ENCODE measurements around the gene TRAF4. TPM values are rescaled to one million over a fixed set of nuclear protein-coding genes. Genes with fewer than 3 reads are reported as not detected.

Gene TRAF4
- total and polyA plus RNA-seq, 7 donors, result 1.4 to 6.7 (median 2.2) TPM

GRCh38 chr17:28738680-28739384, 5.0 kb upstream of the TRAF4 start:
- DNase-seq, result peak in 1 of 2 donors; percentile 46
- intact Hi-C loops (cut with DNase I), result no loop called here

GRCh38 chr17:28740406-28741357, 3.1 kb upstream of the TRAF4 start:
- 74 to 89% (median 87%) methylated on average over 10 of the region's 10 CpGs for WGBS, 3 donors
- H3K27me3 ChIP-seq (ENCODE audit: insufficient read depth in 3 of 3, low read length in 2 of 3), result no peaks in the 10 kb centered on the region
- peaks cover 16% of the 10 kb centered on the region for H3K4me1 ChIP-seq
- no peak overlapping the region for H3K27ac ChIP-seq
- intact Hi-C loops (cut with DNase I), result no loop called here
- H3K9me3 ChIP-seq, result no peaks in the 10 kb centered on the region
- DNase-seq (peak in 1 of 2 donors; percentile 12), ATAC-seq (no peak)
- no peak for TF ChIP-seq CTCF (IDR thresholded peaks at IDR 0.05)
- H3K4me3 ChIP-seq, result no peak overlapping the region
- no peaks in the 10 kb centered on the region for H3K36me3 ChIP-seq (ENCODE audit: insufficient read depth in 1 of 2, low read depth in 1 of 2)

More at GRCh38 chr17:28738680-28739384, 5.0 kb upstream of the TRAF4 start:
- H3K27ac ChIP-seq, result no peak overlapping the region
- TF ChIP-seq CTCF (IDR thresholded peaks at IDR 0.05), result no peak
- ATAC-seq, result no peak
- H3K9me3 ChIP-seq, result no peaks in the 10 kb centered on the region
- H3K27me3 ChIP-seq (ENCODE audit: insufficient read depth in 3 of 3, low read length in 2 of 3), result no peaks in the 10 kb centered on the region
- no peaks in the 10 kb centered on the region for H3K36me3 ChIP-seq (ENCODE audit: insufficient read depth in 1 of 2, low read depth in 1 of 2)
- WGBS, 3 donors, result 88 to 91% (median 89%) methylated on average over 10 of the region's 10 CpGs
- no peak overlapping the region for H3K4me3 ChIP-seq
- H3K4me1 ChIP-seq, result peaks cover 11% of the 10 kb centered on the region

GRCh38 chr17:28741358-28742349, 2.2 kb upstream of the TRAF4 start:
- ATAC-seq, result no peak
- H3K4me3 ChIP-seq, result no peak overlapping the region
- H3K27me3 ChIP-seq (ENCODE audit: insufficient read depth in 3 of 3, low read length in 2 of 3), result no peaks in the 10 kb centered on the region
- DNase-seq, result peak in 1 of 2 donors; percentile 52
- peaks cover 23% of the 10 kb centered on the region for H3K4me1 ChIP-seq
- H3K9me3 ChIP-seq, result no peaks in the 10 kb centered on the region
- H3K36me3 ChIP-seq (ENCODE audit: insufficient read depth in 1 of 2, low read depth in 1 of 2), result no peaks in the 10 kb centered on the region
- intact Hi-C loops (cut with DNase I), result loop anchor here in 1 of 2 donors (2.0 kb wide), 1 partner anchor 13 kb away; the partner anchor contains the start of gene NEK8
- WGBS, 3 donors, result 70 to 79% (median 72%) methylated on average over 19 of the region's 19 CpGs
- TF ChIP-seq CTCF (IDR thresholded peaks at IDR 0.05), result no peak
- H3K27ac ChIP-seq, result no peak overlapping the region
